Body of pancreas (tissue), 4 donors: ENCODE results near the gene KCND3.

Experiments used
- CTCF ChIP-seq, 7 experiments: fragments of 450-650 bp in 4 of 7; fragments of 200-600 bp in 3 of 7; sonication (generic) in 3 of 7; IDR thresholded peaks; one replicate each; pipeline ENCODE4 v1.5.1; 2016 to 2019; ENCODE audit warnings: antibody characterized with exemption in 7 of 7
- POLR2A ChIP-seq, 3 donors: fragments of 450-650 bp; IDR thresholded peaks; one replicate each; pipeline ENCODE4 v1.6.1; 2016; ENCODE audit warnings: antibody characterized with exemption in 3 of 3, mild to moderate bottlenecking in 2 of 3

GRCh38 chr1:111879081-111879480 is 110.4 kb downstream of the KCND3 start:
- TF ChIP-seq CTCF (IDR thresholded peaks at IDR 0.05) = no peak
- no peak for TF ChIP-seq POLR2A (IDR thresholded peaks at IDR 0.05)
